Measurements from ENCODE around the gene PRL. TPM values are rescaled to one million over a fixed set of nuclear protein-coding genes. Genes with fewer than 3 reads are reported as not detected.

The PRL gene
- total and polyA plus RNA-seq, 2 donors, result 1.1 to 10.5 TPM

DNA sequence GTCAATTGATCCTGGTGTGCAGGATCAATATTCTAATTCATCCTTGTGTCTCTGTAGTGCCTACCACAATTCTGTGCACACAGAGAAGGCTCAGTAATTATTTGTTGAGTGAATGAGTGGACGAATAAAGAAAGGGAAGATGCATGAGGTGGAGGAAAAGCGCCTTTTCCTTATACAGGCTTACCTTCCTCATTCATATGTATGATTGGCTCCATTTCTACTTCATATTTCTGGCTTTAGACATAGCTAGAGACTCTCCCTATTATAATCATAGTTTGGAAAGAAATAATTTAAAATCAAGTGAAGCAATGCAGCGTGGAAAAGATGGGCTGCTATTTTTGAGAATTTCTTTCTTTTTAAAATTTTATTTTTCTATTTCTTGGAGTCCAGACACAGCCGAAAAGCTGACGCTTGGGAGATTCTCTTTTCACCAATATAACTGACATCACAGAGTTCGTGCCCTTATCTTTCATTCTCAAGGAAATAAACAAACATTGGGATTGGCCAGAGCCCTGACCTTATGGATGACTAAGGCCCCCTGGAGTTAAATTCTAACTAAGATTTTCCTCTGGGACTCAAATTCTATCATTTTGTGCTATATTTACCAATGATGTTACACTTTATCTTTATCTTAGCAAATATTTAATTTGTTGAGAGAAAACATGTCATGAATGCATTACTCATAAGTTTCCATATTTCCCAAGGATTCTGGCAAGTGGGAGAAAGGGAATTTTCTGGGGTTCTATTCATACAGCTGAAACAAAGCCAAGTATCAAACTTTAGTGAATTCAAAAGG lies 48.1 kb downstream of the PRL start:
- Histone ChIP-seq H3K4me3 (ENCODE audit: low read length in 2 of 2) (no peak overlapping the region), H3K36me3 (ENCODE audit: control insufficient read depth in 2 of 2, insufficient read depth in 2 of 2, low read length in 1 of 2) (no peaks in the 10 kb centered on the region), H3K4me1 (ENCODE audit: control insufficient read depth in 2 of 2, insufficient read depth in 2 of 2, low read length in 2 of 2) (peaks cover 2 to 3% of the 10 kb centered on the region in 2 donors), H3K27ac (ENCODE audit: low read depth in 1 of 2, low read length in 1 of 2) (no peak overlapping the region), H3K9me3 (ENCODE audit: control insufficient read depth in 2 of 2, insufficient read depth in 1 of 2, low read length in 1 of 2) (no peaks in the 10 kb centered on the region), H3K27me3 (ENCODE audit: control insufficient read depth in 2 of 2, insufficient read depth in 1 of 2, low read length in 1 of 2) (no peaks in the 10 kb centered on the region)
- WGBS, result 96% methylated on average over 6 of the region's 6 CpGs
- DNase-seq (ENCODE audit: low read depth in 6 of 9, low spot score in 9 of 9), result no peak

DNA sequence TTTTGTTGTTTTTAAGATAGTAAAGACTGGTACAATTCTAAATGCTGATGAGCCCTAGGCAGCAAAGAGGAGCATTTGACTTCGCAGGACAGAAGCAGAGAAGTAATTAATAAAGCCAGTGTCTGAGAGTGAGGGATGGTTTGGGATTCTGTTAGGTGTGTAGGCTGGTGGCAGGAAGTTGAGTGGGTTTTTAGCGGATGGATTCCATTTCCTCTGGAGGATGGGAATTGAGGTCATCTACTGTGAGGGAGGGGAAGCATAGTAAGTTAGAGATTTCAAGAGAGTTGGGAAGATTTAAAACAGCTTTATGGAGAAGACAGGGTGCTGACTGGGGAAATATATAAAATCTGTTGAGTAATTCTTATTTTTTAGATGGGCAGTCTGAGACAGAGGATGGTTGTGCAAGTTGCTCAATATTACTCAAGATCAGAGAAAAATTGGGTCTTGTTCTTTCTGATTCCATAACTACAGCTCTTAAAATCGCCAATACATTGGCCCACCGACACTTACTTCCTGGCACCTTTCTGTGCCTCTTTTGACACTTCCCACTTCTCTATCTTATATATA lies 48.8 kb downstream of the PRL start:
- H3K4me3 ChIP-seq (ENCODE audit: low read length in 2 of 2), result no peak overlapping the region
- no peaks in the 10 kb centered on the region for H3K9me3 ChIP-seq (ENCODE audit: control insufficient read depth in 2 of 2, insufficient read depth in 1 of 2, low read length in 1 of 2)
- no peak for DNase-seq (ENCODE audit: low read depth in 6 of 9, low spot score in 9 of 9)
- 76% methylated on average over 4 of the region's 4 CpGs for WGBS
- H3K27me3 ChIP-seq (ENCODE audit: control insufficient read depth in 2 of 2, insufficient read depth in 1 of 2, low read length in 1 of 2), result no peaks in the 10 kb centered on the region
- H3K4me1 ChIP-seq (ENCODE audit: control insufficient read depth in 2 of 2, insufficient read depth in 2 of 2, low read length in 2 of 2), result peaks cover 2 to 3% of the 10 kb centered on the region in 2 donors
- no peak overlapping the region for H3K27ac ChIP-seq (ENCODE audit: low read depth in 1 of 2, low read length in 1 of 2)
- H3K36me3 ChIP-seq (ENCODE audit: control insufficient read depth in 2 of 2, insufficient read depth in 2 of 2, low read length in 1 of 2), result no peaks in the 10 kb centered on the region

DNA sequence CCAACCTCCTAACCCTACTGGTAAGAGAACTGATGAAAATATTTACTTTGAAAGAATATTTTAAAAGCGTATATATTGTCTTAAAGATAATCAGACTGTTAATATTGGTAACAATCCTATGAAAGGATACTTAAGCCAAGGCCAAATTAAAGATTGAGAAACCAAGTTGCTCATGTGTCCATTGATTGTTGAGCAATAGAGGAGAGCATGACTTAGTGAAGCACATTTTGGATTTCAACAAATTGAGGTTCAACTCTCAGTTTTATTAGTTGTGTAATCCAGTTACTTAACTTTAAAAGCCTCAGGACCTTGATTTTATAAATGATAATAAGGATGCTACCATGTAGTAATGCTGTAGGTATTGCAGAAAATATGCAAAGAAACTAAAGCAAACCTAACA lies 56.8 kb downstream of the PRL start:
- no peak for DNase-seq (ENCODE audit: low read depth in 6 of 9, low spot score in 9 of 9)
- H3K4me3 ChIP-seq (ENCODE audit: low read length in 2 of 2), result no peak overlapping the region
- 0% methylated on average over 1 of the region's 1 CpG for WGBS
- H3K9me3 ChIP-seq (ENCODE audit: control insufficient read depth in 2 of 2, insufficient read depth in 1 of 2, low read length in 1 of 2), result no peaks in the 10 kb centered on the region
- H3K27ac ChIP-seq (ENCODE audit: low read depth in 1 of 2, low read length in 1 of 2), result no peak overlapping the region
- no peaks in the 10 kb centered on the region for H3K4me1 ChIP-seq (ENCODE audit: control insufficient read depth in 2 of 2, insufficient read depth in 2 of 2, low read length in 2 of 2)
- H3K36me3 ChIP-seq (ENCODE audit: control insufficient read depth in 2 of 2, insufficient read depth in 2 of 2, low read length in 1 of 2), result no peaks in the 10 kb centered on the region
- H3K27me3 ChIP-seq (ENCODE audit: control insufficient read depth in 2 of 2, insufficient read depth in 1 of 2, low read length in 1 of 2), result no peaks in the 10 kb centered on the region

DNA sequence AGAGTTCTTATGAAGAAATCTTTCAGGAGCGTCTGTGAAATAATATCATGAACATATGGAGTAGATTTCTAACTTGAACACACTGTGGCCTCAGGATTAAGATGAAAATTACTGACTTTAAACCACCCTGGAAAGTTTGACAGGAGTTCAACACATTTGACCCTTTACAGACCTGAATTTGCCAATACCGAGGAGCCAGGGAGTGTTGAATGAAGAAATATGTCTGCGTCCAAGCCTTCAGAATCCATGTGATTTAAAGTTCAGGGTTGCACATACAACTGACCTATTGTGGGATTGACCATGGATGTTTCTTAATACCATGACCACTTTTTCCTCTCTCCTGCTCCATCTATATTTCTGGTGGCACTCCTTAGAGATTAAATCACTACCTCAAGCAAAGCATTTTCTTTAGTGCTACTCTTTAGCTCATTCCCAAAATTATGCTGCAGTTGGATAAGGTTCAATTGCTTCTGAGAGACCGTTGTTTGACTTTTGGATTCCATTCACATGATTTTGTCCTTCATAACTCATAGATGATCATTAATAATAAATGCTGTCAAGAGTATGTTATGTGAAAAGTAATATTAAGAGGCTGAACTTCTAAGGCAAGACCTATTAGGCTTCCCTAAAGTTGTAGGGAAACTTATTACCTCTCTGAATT lies 57.4 kb downstream of the PRL start:
- H3K36me3 ChIP-seq (ENCODE audit: control insufficient read depth in 2 of 2, insufficient read depth in 2 of 2, low read length in 1 of 2), result no peaks in the 10 kb centered on the region
- no peaks in the 10 kb centered on the region for H3K27me3 ChIP-seq (ENCODE audit: control insufficient read depth in 2 of 2, insufficient read depth in 1 of 2, low read length in 1 of 2)
- H3K9me3 ChIP-seq (ENCODE audit: control insufficient read depth in 2 of 2, insufficient read depth in 1 of 2, low read length in 1 of 2), result no peaks in the 10 kb centered on the region
- H3K4me3 ChIP-seq (ENCODE audit: low read length in 2 of 2), result no peak overlapping the region
- no peaks in the 10 kb centered on the region for H3K4me1 ChIP-seq (ENCODE audit: control insufficient read depth in 2 of 2, insufficient read depth in 2 of 2, low read length in 2 of 2)
- H3K27ac ChIP-seq (ENCODE audit: low read depth in 1 of 2, low read length in 1 of 2), result no peak overlapping the region
- DNase-seq (ENCODE audit: low read depth in 6 of 9, low spot score in 9 of 9), result no peak
- 73% methylated on average over 4 of the region's 4 CpGs for WGBS

DNA sequence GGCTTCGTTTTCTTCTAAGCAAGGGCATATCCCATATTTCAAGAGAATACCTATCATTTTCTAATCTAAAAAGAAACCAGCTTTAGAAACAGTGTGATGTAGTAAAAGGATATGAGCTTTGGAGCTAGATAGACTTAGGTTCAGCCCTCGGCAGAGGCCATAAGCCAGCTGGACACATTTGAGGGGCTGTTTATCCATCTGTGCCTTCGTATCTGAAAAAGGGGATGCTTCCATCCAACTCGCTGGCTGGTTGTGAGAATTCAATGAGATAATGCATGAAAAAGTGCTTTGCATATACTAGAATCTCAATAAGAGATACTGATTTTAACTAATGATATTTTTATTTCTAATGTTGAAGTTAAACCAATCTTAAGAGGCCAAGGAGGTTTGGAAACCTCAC lies 58.0 kb downstream of the PRL start:
- no peak for DNase-seq (ENCODE audit: low read depth in 6 of 9, low spot score in 9 of 9)
- 98% methylated on average over 4 of the region's 4 CpGs for WGBS
- no peaks in the 10 kb centered on the region for H3K36me3 ChIP-seq (ENCODE audit: control insufficient read depth in 2 of 2, insufficient read depth in 2 of 2, low read length in 1 of 2)

DNA sequence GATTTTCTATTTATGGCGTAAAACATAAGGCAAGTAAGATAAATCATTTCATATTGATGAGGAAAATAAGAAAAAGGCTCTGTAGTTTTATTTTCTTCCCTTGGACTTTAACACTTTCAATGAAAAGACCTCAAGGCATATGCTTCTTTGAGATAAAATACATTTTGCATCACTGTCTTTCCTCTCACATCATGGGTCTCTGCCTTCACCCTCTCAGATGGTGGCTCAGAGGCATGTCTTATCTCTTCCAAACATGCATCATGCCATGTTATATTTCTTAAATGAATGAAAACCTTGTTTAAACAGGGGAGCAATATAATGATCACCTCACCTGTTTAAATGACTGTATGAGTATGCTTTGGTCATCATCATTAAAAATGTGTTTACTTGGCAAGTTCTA lies 59.3 kb downstream of the PRL start:
- H3K36me3 ChIP-seq (ENCODE audit: control insufficient read depth in 2 of 2, insufficient read depth in 2 of 2, low read length in 1 of 2), result no peaks in the 10 kb centered on the region
- no peak overlapping the region for H3K27ac ChIP-seq (ENCODE audit: low read depth in 1 of 2, low read length in 1 of 2)
- no peaks in the 10 kb centered on the region for H3K9me3 ChIP-seq (ENCODE audit: control insufficient read depth in 2 of 2, insufficient read depth in 1 of 2, low read length in 1 of 2)
- no peak for DNase-seq (ENCODE audit: low read depth in 6 of 9, low spot score in 9 of 9)
- no peak overlapping the region for H3K4me3 ChIP-seq (ENCODE audit: low read length in 2 of 2)
- no peaks in the 10 kb centered on the region for H3K4me1 ChIP-seq (ENCODE audit: control insufficient read depth in 2 of 2, insufficient read depth in 2 of 2, low read length in 2 of 2)
- 1% methylated on average over 1 of the region's 1 CpG for WGBS
- no peaks in the 10 kb centered on the region for H3K27me3 ChIP-seq (ENCODE audit: control insufficient read depth in 2 of 2, insufficient read depth in 1 of 2, low read length in 1 of 2)

More for the DNA sequence above, 58.0 kb downstream of the PRL start:
- no peaks in the 10 kb centered on the region for H3K27me3 ChIP-seq (ENCODE audit: control insufficient read depth in 2 of 2, insufficient read depth in 1 of 2, low read length in 1 of 2)
- H3K4me3 ChIP-seq (ENCODE audit: low read length in 2 of 2), result no peak overlapping the region
- no peaks in the 10 kb centered on the region for H3K9me3 ChIP-seq (ENCODE audit: control insufficient read depth in 2 of 2, insufficient read depth in 1 of 2, low read length in 1 of 2)
- no peaks in the 10 kb centered on the region for H3K4me1 ChIP-seq (ENCODE audit: control insufficient read depth in 2 of 2, insufficient read depth in 2 of 2, low read length in 2 of 2)
- H3K27ac ChIP-seq (ENCODE audit: low read depth in 1 of 2, low read length in 1 of 2), result no peak overlapping the region
